ENCODE results near the gene ABAT.
"Not testable (repeated sequence)": the region's sequence is repeated elsewhere in the genome, so short reads cannot be mapped to it uniquely, and the experiment has no call there.

The ABAT gene

GRCh38 chr16:8718851-8719680 is 44.6 kb downstream of the ABAT start:
- DNase-seq = no peak

GRCh38 chr16:8720080-8720966 is 45.9 kb downstream of the ABAT start:
- no peak for DNase-seq

GRCh38 chr16:8720967-8721308 is 46.5 kb downstream of the ABAT start:
- DNase-seq = no peak

- DNase-seq = no peak
Observed at GRCh38 chr16:8721336-8722024, 47.1 kb downstream of the ABAT start.

GRCh38 chr16:8722025-8722348 is 47.6 kb downstream of the ABAT start:
- DNase-seq = no peak

- no peak for DNase-seq
Observed at GRCh38 chr16:8725513-8726178, 51.2 kb downstream of the ABAT start.

- no peak for DNase-seq
Observed at GRCh38 chr16:8727131-8727806, 52.9 kb downstream of the ABAT start.

- DNase-seq = no peak
Observed at GRCh38 chr16:8727857-8728618, 53.6 kb downstream of the ABAT start.

GRCh38 chr16:8729779-8730334 is 55.4 kb downstream of the ABAT start:
- DNase-seq = no peak

GRCh38 chr16:8730335-8730915 is 56.0 kb downstream of the ABAT start:
- no peak for DNase-seq

GRCh38 chr16:8733849-8734540 is 59.6 kb downstream of the ABAT start:
- no peak for DNase-seq

- no peak for DNase-seq
Observed at GRCh38 chr16:8735574-8735973, 61.2 kb downstream of the ABAT start.

- DNase-seq = no peak
Observed at GRCh38 chr16:8736123-8736668, 61.8 kb downstream of the ABAT start.

- DNase-seq = no peak
Observed at GRCh38 chr16:8739151-8739550, 64.7 kb downstream of the ABAT start.

GRCh38 chr16:8739989-8740704 is 65.7 kb downstream of the ABAT start:
- DNase-seq = no peak

GRCh38 chr16:8740775-8741355 is 66.4 kb downstream of the ABAT start:
- no peak for DNase-seq

GRCh38 chr16:8741636-8742035 is 67.2 kb downstream of the ABAT start:
- no peak for DNase-seq

- DNase-seq = no peak
Observed at GRCh38 chr16:8742068-8742467, 67.7 kb downstream of the ABAT start.

GRCh38 chr16:8748944-8749343 is 74.5 kb downstream of the ABAT start:
- not testable (repeated sequence) for DNase-seq

Measured in activated CD4-positive, CD25-positive, alpha-beta regulatory T cell (primary cell).